ENCODE measurements around the gene CFAP45. TPM values are rescaled to one million over a fixed set of nuclear protein-coding genes. Genes with fewer than 3 reads are reported as not detected.

Gene CFAP45
- total RNA-seq, 1 donor from 2014 or later, result 1.0 TPM

- Mint-ChIP-seq H3K27ac (ENCODE audit: unreplicated experiment) (no peak overlapping the region), H3K27me3 (ENCODE audit: unreplicated experiment) (peaks cover 10% of the 10 kb centered on the region), H3K36me3 (ENCODE audit: low read depth, unreplicated experiment) (no peaks in the 10 kb centered on the region), H3K4me1 (ENCODE audit: unreplicated experiment) (peaks cover 4% of the 10 kb centered on the region), H3K9me3 (ENCODE audit: unreplicated experiment) (no peaks in the 10 kb centered on the region), H3K4me3 (ENCODE audit: unreplicated experiment) (no peak overlapping the region)
- no peak for TF ChIP-seq CTCF (IDR thresholded peaks at IDR 0.05; ENCODE audit: unreplicated experiment)
- no peak for DNase-seq (ENCODE audit: low spot score)
These were observed 40.1 kb downstream of the CFAP45 start for GRCh38 chr1:159859767-159860322.

- peaks cover 13% of the 10 kb centered on the region for H3K27me3 Mint-ChIP-seq (ENCODE audit: unreplicated experiment)
- H3K36me3 Mint-ChIP-seq (ENCODE audit: low read depth, unreplicated experiment), result no peaks in the 10 kb centered on the region
- peaks cover 7% of the 10 kb centered on the region for H3K4me1 Mint-ChIP-seq (ENCODE audit: unreplicated experiment)
These were observed 42.1 kb downstream of the CFAP45 start for GRCh38 chr1:159857889-159858288.

GRCh38 chr1:159856576-159856975 lies 43.4 kb downstream of the CFAP45 start:
- Mint-ChIP-seq H3K4me3 (ENCODE audit: unreplicated experiment) (peak overlapping the region; percentile 27), H3K4me1 (ENCODE audit: unreplicated experiment) (peaks cover 7% of the 10 kb centered on the region), H3K27me3 (ENCODE audit: unreplicated experiment) (peaks cover 13% of the 10 kb centered on the region), H3K27ac (ENCODE audit: unreplicated experiment) (no peak overlapping the region), H3K36me3 (ENCODE audit: low read depth, unreplicated experiment) (no peaks in the 10 kb centered on the region), H3K9me3 (ENCODE audit: unreplicated experiment) (no peaks in the 10 kb centered on the region)
- DNase-seq (ENCODE audit: low spot score), result no peak
- TF ChIP-seq CTCF (IDR thresholded peaks at IDR 0.05; ENCODE audit: unreplicated experiment), result no peak

More at GRCh38 chr1:159857889-159858288, 42.1 kb downstream of the CFAP45 start:
- no peak overlapping the region for H3K27ac Mint-ChIP-seq (ENCODE audit: unreplicated experiment)
- no peaks in the 10 kb centered on the region for H3K9me3 Mint-ChIP-seq (ENCODE audit: unreplicated experiment)
- TF ChIP-seq CTCF (IDR thresholded peaks at IDR 0.05; ENCODE audit: unreplicated experiment), result no peak
- no peak for DNase-seq (ENCODE audit: low spot score)
- H3K4me3 Mint-ChIP-seq (ENCODE audit: unreplicated experiment), result no peak overlapping the region

GRCh38 chr1:159855709-159856108 lies 44.3 kb downstream of the CFAP45 start:
- TF ChIP-seq CTCF (IDR thresholded peaks at IDR 0.05; ENCODE audit: unreplicated experiment), result no peak
- Mint-ChIP-seq H3K36me3 (ENCODE audit: low read depth, unreplicated experiment) (no peaks in the 10 kb centered on the region), H3K9me3 (ENCODE audit: unreplicated experiment) (no peaks in the 10 kb centered on the region), H3K4me1 (ENCODE audit: unreplicated experiment) (peaks cover 7% of the 10 kb centered on the region), H3K27me3 (ENCODE audit: unreplicated experiment) (peaks cover 13% of the 10 kb centered on the region), H3K4me3 (ENCODE audit: unreplicated experiment) (no peak overlapping the region), H3K27ac (ENCODE audit: unreplicated experiment) (no peak overlapping the region)
- DNase-seq (ENCODE audit: low spot score), result no peak

GRCh38 chr1:159854693-159855192 lies 45.2 kb downstream of the CFAP45 start:
- H3K9me3 Mint-ChIP-seq (ENCODE audit: unreplicated experiment), result no peaks in the 10 kb centered on the region
- peak overlapping the region; percentile 17 for H3K27ac Mint-ChIP-seq (ENCODE audit: unreplicated experiment)
- TF ChIP-seq CTCF (IDR thresholded peaks at IDR 0.05; ENCODE audit: unreplicated experiment), result no peak
- peak overlapping the region; percentile 72 for H3K4me3 Mint-ChIP-seq (ENCODE audit: unreplicated experiment)
- H3K27me3 Mint-ChIP-seq (ENCODE audit: unreplicated experiment), result peaks cover 13% of the 10 kb centered on the region
- H3K4me1 Mint-ChIP-seq (ENCODE audit: unreplicated experiment), result peaks cover 12% of the 10 kb centered on the region
- peak; percentile 35 for DNase-seq (ENCODE audit: low spot score)
- no peaks in the 10 kb centered on the region for H3K36me3 Mint-ChIP-seq (ENCODE audit: low read depth, unreplicated experiment)
